ENCODE data around the gene TMPRSS6.

DNA sequence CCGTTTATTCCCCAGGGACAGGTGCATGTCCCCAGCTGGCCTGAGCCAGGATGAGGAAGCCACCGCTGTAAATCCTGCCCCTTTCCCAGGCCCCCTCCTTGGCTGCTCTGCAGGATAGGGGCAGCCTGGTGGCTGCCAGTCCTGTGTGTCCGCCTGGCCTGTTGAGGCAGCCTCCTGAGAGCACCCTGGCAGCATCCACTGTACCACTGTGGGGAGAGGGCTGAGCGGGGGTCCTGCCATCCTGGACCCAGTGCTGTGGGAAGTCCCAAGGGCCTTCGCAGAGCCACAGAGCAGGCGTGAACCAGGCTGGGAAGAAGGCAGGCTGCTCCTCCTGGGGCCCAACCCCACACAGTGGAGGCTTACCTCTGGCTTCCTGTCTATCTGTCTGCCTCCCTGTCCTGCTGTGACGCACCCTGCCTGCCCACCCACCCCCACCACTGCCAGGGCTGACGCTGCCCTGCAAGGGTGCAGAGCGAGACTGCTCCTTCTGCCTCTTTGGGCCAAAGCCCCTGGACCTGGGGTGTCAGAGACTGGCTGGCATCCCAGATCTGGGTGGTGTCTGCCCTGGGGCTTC is 49.5 kb downstream of the TMPRSS6 start:
- TF ChIP-seq EZH2phosphoT487 (IDR thresholded peaks at IDR 0.05; ENCODE audit: insufficient read depth, low read depth), result no peak
- no peak for TF ChIP-seq EZH2 (IDR thresholded peaks at IDR 0.05; ENCODE audit: insufficient read depth, poor library complexity, severe bottlenecking)
